ENCODE results near the gene LSMEM2. TPM values are rescaled to one million over a fixed set of nuclear protein-coding genes. Genes with fewer than 3 reads are reported as not detected.
"Not testable (repeated sequence)": the region's sequence is repeated elsewhere in the genome, so short reads cannot be mapped to it uniquely, and the experiment has no call there.

Gene LSMEM2
- total RNA-seq, 1 donor from 2014 or later = 4.8 TPM

GRCh38 chr3:50264964-50265485 lies 13.9 kb upstream of the LSMEM2 start:
- DNase-seq (ENCODE audit: low spot score) = no peak

GRCh38 chr3:50265571-50265970 lies 13.3 kb upstream of the LSMEM2 start:
- no peak for DNase-seq (ENCODE audit: low spot score)

DNA sequence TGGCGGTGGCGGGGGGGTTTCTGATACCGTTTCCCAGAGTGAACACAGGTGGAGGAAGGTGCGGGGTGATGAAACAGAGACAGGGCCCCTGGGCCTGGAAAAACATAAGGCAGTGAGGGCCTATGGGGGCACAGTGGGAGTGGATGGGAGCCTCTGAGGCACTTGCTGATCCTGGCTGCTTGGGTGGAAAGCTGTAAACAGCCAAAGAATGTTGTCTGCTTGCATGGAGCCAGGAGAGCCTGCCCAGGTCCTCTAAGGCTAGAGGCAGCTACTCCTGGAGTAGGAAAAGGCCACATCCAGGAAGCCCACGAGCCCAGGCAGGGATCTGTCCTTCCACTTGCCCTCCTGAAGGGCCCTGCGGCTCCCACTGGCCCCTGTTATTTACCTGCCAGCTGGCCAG lies 12.9 kb upstream of the LSMEM2 start:
- DNase-seq (ENCODE audit: low spot score) = no peak

- no peak for DNase-seq (ENCODE audit: low spot score)
These were observed 12.1 kb upstream of the LSMEM2 start for GRCh38 chr3:50266836-50267235.

DNA sequence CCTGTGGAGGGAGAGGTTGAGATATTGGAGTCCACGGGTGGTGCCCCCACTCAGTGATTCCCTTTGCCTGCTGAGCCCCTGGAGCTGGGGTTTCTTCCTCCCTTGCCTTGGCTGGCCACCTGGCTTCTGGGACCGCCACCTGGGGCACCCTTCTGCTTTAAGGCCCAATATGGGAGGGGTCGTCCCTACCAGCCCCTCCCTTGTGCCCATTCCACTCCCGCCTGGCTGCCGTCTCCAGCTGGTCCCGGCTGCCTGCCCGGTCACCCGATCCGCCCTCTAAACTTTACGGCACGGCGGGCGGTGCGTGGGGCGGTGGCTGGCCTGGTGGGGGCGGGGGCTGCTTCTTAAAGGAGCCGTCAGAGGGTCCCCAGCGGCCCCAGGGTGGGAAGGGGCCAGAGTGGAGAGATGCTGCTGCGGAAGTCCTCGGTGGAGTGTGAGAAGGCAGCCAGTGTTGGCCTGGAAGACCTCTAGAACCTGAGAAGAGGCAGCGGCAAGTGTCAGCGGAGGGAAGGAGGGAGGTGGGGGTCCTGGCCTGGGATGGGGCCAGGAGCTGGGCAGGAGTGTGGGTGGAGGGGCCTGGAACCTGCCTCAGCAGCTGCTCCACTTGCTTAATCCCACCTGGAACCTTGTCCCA lies 11.5 kb upstream of the LSMEM2 start:
- DNase-seq (ENCODE audit: low spot score) = peak; percentile 82

- no peak for DNase-seq (ENCODE audit: low spot score)
These were observed 10.6 kb upstream of the LSMEM2 start for GRCh38 chr3:50268276-50268675.

- peak; percentile 80 for DNase-seq (ENCODE audit: low spot score)
These were observed 10.0 kb upstream of the LSMEM2 start, which contains the start of gene SEMA3B for GRCh38 chr3:50268703-50269451. Gene SEMA3B, plus strand, starts transcription at chr3:50269147. Its CDS starts 94 bp downstream, at chr3:50269241.

- no peak for DNase-seq (ENCODE audit: low spot score)
These were observed 9.4 kb upstream of the LSMEM2 start for GRCh38 chr3:50269460-50269859.

GRCh38 chr3:50269977-50270413 lies 8.9 kb upstream of the LSMEM2 start:
- no peak for DNase-seq (ENCODE audit: low spot score)

DNA sequence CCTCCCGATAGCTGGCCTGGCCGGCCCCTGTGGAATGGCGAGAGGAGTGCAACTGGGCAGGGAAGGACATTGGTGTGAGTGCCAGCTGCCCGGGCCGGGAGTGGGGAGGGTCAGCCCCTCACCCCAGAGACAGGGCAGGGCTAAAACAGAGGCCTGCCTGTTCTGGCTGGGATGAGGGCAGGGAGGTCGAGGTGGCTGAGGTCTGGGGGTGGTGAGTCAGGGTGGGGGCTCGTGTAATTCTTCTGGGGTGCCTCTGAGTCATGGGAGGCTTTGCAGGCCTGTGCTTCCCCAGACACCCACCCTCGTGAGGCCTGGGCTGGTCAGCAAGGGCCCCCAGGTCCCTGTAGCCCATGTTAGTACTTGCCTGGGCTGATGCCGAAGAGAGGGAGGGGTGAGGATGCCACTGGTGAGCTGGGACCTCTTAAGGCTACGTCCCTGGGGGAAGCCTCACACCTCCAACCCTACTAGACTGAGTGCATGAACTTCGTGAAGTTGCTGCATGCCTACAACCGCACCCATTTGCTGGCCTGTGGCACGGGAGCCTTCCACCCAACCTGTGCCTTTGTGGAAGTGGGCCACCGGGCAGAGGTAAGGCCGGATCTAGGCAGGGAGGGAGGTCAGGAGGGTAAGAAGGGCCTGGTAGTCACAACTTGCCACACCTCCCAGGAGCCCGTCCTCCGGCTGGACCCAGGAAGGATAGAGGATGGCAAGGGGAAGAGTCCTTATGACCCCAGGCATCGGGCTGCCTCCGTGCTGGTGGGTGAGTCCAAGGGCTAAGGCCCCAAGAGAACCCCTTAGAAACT lies 8.3 kb upstream of the LSMEM2 start:
- DNase-seq (ENCODE audit: low spot score) = no peak

- no peak for DNase-seq (ENCODE audit: low spot score)
These were observed 7.5 kb upstream of the LSMEM2 start for GRCh38 chr3:50271314-50271936.

- DNase-seq (ENCODE audit: low spot score) = not testable (repeated sequence)
These were observed 6.4 kb upstream of the LSMEM2 start for GRCh38 chr3:50272538-50272910.

DNA sequence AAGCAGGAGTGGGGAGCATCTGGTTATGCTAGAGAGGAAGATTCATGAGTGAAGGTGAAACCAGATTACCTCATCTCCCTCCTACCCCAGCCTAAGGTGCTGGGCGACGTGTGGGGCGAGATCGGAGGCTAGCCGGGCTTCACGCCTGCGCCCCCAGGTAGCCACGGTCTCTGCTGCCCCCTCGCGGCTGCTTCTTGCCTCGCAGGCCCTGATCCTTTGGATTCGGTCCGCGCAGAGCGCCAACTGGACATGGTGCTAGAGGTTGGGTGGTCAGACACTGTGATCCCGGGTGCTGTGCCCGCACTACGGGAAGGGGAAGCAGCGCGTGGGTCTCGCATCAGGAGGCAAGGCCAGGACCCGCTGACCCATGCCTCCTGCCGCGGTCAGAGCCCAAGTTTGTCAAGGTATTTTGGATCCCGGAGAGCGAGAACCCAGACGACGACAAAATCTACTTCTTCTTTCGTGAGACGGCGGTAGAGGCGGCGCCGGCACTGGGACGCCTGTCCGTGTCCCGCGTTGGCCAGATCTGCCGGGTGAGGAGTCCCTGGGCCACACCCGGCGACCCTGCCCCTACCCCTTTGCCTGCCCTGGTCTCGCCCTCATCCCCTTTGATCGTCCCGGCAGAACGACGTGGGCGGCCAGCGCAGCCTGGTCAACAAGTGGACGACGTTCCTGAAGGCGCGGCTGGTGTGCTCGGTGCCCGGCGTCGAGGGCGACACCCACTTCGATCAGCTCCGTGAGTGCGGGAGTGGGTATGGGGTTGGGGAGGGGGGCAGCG lies 5.8 kb upstream of the LSMEM2 start:
- DNase-seq (ENCODE audit: low spot score) = peak; percentile 69

GRCh38 chr3:50273689-50274065 lies 5.2 kb upstream of the LSMEM2 start:
- no peak for DNase-seq (ENCODE audit: low spot score)

DNA sequence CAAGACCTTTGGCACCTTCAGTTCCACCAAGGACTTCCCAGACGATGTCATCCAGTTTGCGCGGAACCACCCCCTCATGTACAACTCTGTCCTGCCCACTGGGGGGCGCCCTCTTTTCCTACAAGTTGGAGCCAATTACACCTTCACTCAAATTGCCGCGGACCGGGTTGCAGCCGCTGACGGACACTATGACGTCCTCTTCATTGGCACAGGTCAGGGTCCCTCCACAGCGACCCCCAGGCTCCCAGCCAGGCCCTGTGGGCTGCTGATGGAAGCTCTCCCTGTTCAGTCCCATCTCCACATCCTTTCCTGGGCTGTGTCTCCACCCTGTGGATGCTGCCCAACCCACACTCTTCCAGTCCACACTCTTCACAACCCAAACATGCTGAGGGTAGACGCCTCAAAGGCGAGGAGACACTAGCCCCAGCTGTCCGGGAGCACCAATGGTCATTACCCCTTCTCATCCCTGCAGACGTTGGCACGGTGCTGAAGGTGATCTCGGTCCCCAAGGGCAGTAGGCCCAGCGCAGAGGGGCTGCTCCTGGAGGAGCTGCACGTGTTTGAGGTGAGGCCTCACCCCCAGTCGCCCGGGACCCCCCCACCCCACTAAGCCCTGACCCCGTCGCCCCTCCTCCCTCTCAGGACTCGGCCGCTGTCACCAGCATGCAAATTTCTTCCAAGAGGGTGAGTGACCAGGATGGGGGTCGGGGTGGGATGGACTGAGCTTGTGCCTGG lies 4.3 kb upstream of the LSMEM2 start:
- no peak for DNase-seq (ENCODE audit: low spot score)

- DNase-seq (ENCODE audit: low spot score) = no peak
These were observed 3.5 kb upstream of the LSMEM2 start for GRCh38 chr3:50275141-50275995.

DNA sequence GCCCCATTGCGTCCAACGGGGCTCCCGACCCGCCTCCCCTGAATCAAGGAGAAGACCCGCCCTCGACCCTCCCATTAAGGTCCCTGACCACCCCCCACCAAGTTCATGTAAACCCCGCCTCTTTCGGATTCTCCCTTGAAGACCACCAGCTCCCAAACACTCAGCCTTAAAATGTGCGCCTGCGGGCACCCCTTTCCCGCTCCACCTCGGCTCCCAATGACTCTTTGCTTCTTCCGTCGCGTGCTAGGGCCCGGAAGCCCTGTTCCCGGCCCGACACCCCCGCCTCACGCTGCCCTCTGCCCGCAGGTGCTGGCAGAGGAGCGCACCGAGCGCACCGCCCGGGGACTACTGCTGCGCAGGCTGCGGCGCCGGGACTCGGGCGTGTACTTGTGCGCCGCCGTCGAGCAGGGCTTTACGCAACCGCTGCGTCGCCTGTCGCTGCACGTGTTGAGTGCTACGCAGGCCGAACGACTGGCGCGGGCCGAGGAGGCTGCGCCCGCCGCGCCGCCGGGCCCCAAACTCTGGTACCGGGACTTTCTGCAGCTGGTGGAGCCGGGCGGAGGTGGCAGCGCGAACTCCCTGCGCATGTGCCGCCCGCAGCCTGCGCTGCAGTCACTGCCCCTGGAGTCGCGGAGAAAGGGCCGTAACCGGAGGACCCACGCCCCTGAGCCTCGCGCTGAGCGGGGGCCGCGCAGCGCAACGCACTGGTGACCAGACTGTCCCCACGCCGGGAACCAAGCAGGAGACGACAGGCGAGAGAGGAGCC lies 2.7 kb upstream of the LSMEM2 start:
- DNase-seq (ENCODE audit: low spot score) = no peak

- no peak for DNase-seq (ENCODE audit: low spot score)
These were observed 2.2 kb upstream of the LSMEM2 start for GRCh38 chr3:50276762-50277101.

All from umbilical cord (tissue), 2 donors.